ENCODE data around the gene PRICKLE2. TPM values are rescaled to one million over a fixed set of nuclear protein-coding genes. Genes with fewer than 3 reads are reported as not detected.

The PRICKLE2 gene
- total and polyA plus RNA-seq, 10 of the 15 experiments (the other 5 are each of a cell fraction or from before 2014, with no cell fraction given): 0.11 to 2.6 (median 0.69) TPM

DNA sequence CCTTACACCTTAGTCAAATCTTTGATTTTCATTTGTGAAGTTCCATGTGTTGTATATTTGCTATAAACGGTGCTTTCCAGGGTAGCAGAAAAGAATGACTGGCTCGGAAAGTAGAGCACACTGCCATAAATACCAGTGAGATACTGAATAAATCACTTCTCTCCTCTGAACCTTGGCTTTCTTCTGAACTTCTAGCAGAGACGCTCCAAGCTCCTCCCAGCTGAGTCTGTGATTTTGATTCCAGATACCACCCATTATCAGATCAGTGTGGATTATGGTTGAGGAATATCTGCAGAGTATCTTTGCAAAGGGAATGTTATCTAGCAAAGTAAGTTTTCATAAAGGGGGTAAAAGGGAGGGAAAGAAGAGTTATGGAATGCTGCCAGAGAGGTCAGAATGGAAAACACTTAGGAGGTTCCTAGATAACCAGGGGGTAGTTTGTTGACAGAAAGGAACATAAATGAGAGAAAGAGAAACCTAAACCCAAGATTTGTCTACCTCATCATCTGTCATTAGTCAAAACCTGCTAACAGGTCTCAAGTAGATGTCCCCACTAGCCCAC is 103.4 kb downstream of the PRICKLE2 start:
- Histone ChIP-seq H3K4me1 (ENCODE audit: control insufficient read depth, insufficient read depth, low read length) (no peaks in the 10 kb centered on the region), H4K20me1 (ENCODE audit: control insufficient read depth, insufficient read depth) (no peaks in the 10 kb centered on the region), H3K27me3 (replicated peaks in 1 of 2; ENCODE audit: control insufficient read depth in 2 of 2, insufficient read depth in 2 of 2, low read length in 1 of 2) (no peaks in the 10 kb centered on the region), H3K9me3 (replicated peaks; ENCODE audit: control insufficient read depth, insufficient read depth, low read length) (no peaks in the 10 kb centered on the region), H3K9ac (ENCODE audit: control insufficient read depth, insufficient read depth, low read length) (no peak overlapping the region), H3K27ac (ENCODE audit: control insufficient read depth, insufficient read depth) (no peak overlapping the region), H3K4me3 (no peak overlapping the region), H2AFZ (ENCODE audit: control insufficient read depth, low read depth, low read length) (no peak overlapping the region), H3K4me2 (ENCODE audit: control insufficient read depth, insufficient read depth) (no peak overlapping the region), H3K79me2 (ENCODE audit: control insufficient read depth, insufficient read depth, low read length) (no peaks in the 10 kb centered on the region), H3K36me3 (ENCODE audit: control insufficient read depth in 2 of 2, insufficient read depth in 2 of 2, low read length in 1 of 2) (no peaks in the 10 kb centered on the region)
- ChIA-PET CTCF (no interaction called here), RAD21 (ENCODE audit: unreplicated experiment) (no interaction called here), SMC1A (ENCODE audit: uncharacterized antibody, unreplicated experiment) (no interaction called here), POLR2A (no interaction called here)
- ATAC-seq (no peak; the same call in 2 of the 3 replicates), FAIRE-seq (no peak), DNase-seq (ENCODE audit: low read depth, low spot score) (no peak)
- BruUV-seq (replicated peaks): no TSS peak
- in situ Hi-C loops (cut with MboI): no loop called here
- intact Hi-C loops (cut with micrococcal nuclease; ENCODE audit: unreplicated experiment): no loop called here
- TF ChIP-seq NR2C1 (IDR thresholded peaks at IDR 0.05) (no peak), BRCA1 (IDR thresholded peaks at IDR 0.05; ENCODE audit: low read depth, low read length) (no peak), PAX5 (IDR thresholded peaks at IDR 0.05; ENCODE audit: borderline replicate concordance, low read depth, low read length) (no peak), RFX5 (IDR thresholded peaks at IDR 0.05; ENCODE audit: low read depth, low read length) (no peak)
- WGBS (ENCODE audit: insufficient coverage, insufficient replicate concordance, low lambda C conversion rate, missing lambda C conversion rate): 29% methylated on average over 3 of the region's 3 CpGs

DNA sequence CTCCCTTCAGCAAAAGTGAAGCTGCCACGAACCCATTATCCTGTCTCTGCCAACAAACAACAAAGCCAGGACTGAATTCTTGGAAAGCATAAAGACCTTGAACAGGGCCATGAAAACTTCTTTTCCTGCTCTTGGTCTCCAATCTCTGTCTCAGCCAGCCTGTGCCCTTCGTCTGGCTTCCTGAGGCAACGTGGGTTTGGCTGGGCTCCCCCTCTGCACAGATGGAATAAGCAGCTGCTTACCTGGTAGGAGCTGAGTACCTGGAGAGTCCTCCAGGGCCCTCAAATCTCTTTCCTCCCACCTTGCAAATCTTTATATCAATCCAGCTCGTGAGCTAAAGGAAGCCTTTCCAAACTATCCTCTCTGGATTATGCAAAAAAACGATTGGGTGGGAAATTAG is 104.4 kb downstream of the PRICKLE2 start:
- Histone ChIP-seq H3K4me1 (ENCODE audit: control insufficient read depth, insufficient read depth, low read length) (no peaks in the 10 kb centered on the region), H3K27ac (ENCODE audit: control insufficient read depth, insufficient read depth) (no peak overlapping the region), H2AFZ (ENCODE audit: control insufficient read depth, low read depth, low read length) (no peak overlapping the region), H3K36me3 (ENCODE audit: control insufficient read depth in 2 of 2, insufficient read depth in 2 of 2, low read length in 1 of 2) (no peaks in the 10 kb centered on the region), H3K4me2 (ENCODE audit: control insufficient read depth, insufficient read depth) (no peak overlapping the region), H3K4me3 (no peak overlapping the region), H3K27me3 (replicated peaks in 1 of 2; ENCODE audit: control insufficient read depth in 2 of 2, insufficient read depth in 2 of 2, low read length in 1 of 2) (no peaks in the 10 kb centered on the region), H3K79me2 (ENCODE audit: control insufficient read depth, insufficient read depth, low read length) (no peaks in the 10 kb centered on the region), H3K9me3 (replicated peaks; ENCODE audit: control insufficient read depth, insufficient read depth, low read length) (no peaks in the 10 kb centered on the region), H4K20me1 (ENCODE audit: control insufficient read depth, insufficient read depth) (no peaks in the 10 kb centered on the region), H3K9ac (ENCODE audit: control insufficient read depth, insufficient read depth, low read length) (no peak overlapping the region)
- in situ Hi-C loops (cut with MboI) (no loop called here), intact Hi-C loops (cut with micrococcal nuclease; ENCODE audit: unreplicated experiment) (no loop called here)
- RAD21 ChIA-PET (ENCODE audit: unreplicated experiment): interaction anchor here (0.8 kb wide), 1 partner anchor 186 kb away, joined by 3 read pairs; no protein-coding TSS in a partner anchor
- WGBS (ENCODE audit: insufficient coverage, insufficient replicate concordance, low lambda C conversion rate, missing lambda C conversion rate): 4% methylated on average over 5 of the region's 5 CpGs
- BruUV-seq (replicated peaks): no TSS peak
- SMC1A ChIA-PET (ENCODE audit: uncharacterized antibody, unreplicated experiment): interaction anchor here (1.8 kb wide), 1 partner anchor 15 kb away, joined by 6 read pairs; no protein-coding TSS in a partner anchor
- ATAC-seq: no peak
- DNase-seq (ENCODE audit: low read depth, low spot score): no peak
- POLR2A ChIA-PET: no interaction called here
- FAIRE-seq: no peak
- CTCF ChIA-PET: interaction anchor here (0.7 to 1.6 kb wide), 2 partner anchors 14 to 41 kb away, joined by 3 to 6 read pairs; no protein-coding TSS in a partner anchor
- TF ChIP-seq POU2F2 (IDR thresholded peaks at IDR 0.05; ENCODE audit: borderline replicate concordance, low read depth, low read length): no peak
- TF ChIP-seq LARP7 (IDR thresholded peaks at IDR 0.05): no peak
- TF ChIP-seq, protein P1, sequence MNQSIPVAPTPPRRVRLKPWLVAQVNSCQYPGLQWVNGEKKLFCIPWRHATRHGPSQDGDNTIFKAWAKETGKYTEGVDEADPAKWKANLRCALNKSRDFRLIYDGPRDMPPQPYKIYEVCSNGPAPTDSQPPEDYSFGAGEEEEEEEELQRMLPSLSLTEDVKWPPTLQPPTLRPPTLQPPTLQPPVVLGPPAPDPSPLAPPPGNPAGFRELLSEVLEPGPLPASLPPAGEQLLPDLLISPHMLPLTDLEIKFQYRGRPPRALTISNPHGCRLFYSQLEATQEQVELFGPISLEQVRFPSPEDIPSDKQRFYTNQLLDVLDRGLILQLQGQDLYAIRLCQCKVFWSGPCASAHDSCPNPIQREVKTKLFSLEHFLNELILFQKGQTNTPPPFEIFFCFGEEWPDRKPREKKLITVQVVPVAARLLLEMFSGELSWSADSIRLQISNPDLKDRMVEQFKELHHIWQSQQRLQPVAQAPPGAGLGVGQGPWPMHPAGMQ (IDR thresholded peaks at IDR 0.05; ENCODE audit: borderline replicate concordance): no peak
- TF ChIP-seq, protein P2, sequence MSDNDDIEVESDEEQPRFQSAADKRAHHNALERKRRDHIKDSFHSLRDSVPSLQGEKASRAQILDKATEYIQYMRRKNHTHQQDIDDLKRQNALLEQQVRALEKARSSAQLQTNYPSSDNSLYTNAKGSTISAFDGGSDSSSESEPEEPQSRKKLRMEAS (IDR thresholded peaks at IDR 0.05; ENCODE audit: low read depth, low read length): no peak
- TF ChIP-seq, protein P3, sequence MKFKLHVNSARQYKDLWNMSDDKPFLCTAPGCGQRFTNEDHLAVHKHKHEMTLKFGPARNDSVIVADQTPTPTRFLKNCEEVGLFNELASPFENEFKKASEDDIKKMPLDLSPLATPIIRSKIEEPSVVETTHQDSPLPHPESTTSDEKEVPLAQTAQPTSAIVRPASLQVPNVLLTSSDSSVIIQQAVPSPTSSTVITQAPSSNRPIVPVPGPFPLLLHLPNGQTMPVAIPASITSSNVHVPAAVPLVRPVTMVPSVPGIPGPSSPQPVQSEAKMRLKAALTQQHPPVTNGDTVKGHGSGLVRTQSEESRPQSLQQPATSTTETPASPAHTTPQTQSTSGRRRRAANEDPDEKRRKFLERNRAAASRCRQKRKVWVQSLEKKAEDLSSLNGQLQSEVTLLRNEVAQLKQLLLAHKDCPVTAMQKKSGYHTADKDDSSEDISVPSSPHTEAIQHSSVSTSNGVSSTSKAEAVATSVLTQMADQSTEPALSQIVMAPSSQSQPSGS (IDR thresholded peaks at IDR 0.05; ENCODE audit: low read length): no peak
- TF ChIP-seq RCOR1 (conservative IDR thresholded peaks at IDR 0.05; ENCODE audit: low read depth, low read length): no peak
- TF ChIP-seq, protein P4, sequence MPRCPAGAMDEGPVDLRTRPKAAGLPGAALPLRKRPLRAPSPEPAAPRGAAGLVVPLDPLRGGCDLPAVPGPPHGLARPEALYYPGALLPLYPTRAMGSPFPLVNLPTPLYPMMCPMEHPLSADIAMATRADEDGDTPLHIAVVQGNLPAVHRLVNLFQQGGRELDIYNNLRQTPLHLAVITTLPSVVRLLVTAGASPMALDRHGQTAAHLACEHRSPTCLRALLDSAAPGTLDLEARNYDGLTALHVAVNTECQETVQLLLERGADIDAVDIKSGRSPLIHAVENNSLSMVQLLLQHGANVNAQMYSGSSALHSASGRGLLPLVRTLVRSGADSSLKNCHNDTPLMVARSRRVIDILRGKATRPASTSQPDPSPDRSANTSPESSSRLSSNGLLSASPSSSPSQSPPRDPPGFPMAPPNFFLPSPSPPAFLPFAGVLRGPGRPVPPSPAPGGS (IDR thresholded peaks at IDR 0.05; ENCODE audit: borderline replicate concordance, insufficient read depth, low read depth, low read length, poor library complexity, severe bottlenecking): no peak
- TF ChIP-seq IKZF2 (IDR thresholded peaks at IDR 0.05): no peak
- no peak for TF ChIP-seq NFYA (IDR thresholded peaks at IDR 0.05; ENCODE audit: borderline replicate concordance, low read depth, low read length)
- TF ChIP-seq SREBF1 (IDR thresholded peaks at IDR 0.05; ENCODE audit: low read length): no peak

Data from GM12878 (cell line).